Thymus (tissue), 11 donors: Measurements from ENCODE around the gene KCNMA1. TPM values are rescaled to one million over a fixed set of nuclear protein-coding genes. Genes with fewer than 3 reads are reported as not detected.
A peak's percentile ranks its signal among the peaks of the same experiment; 100 is the strongest.

Experiments used
- DNase-seq, 9 donors: peaks; one replicate each; pipeline ENCODE4 v3.0.0-alpha.2; 2013; ENCODE audit warnings: low spot score in 9 of 9, low read depth in 6 of 9, missing footprints in 1 of 9
- H3K27ac ChIP-seq, 2 donors: one replicate each; pipeline ENCODE4 v1.5.1; 2013; ENCODE audit warnings: control low read depth in 1 of 2, low read depth in 1 of 2, low read length in 1 of 2, mild to moderate bottlenecking in 1 of 2, moderate library complexity in 1 of 2
- H3K27me3 ChIP-seq, 2 donors: one replicate each; pipeline ENCODE4 v1.5.1; 2013; ENCODE audit warnings: low read length in 1 of 2; ENCODE audit not compliant: control insufficient read depth in 2 of 2, insufficient read depth in 1 of 2
- H3K36me3 ChIP-seq, 2 donors: one replicate each; pipeline ENCODE4 v1.5.1; 2013; ENCODE audit warnings: low read length in 1 of 2, mild to moderate bottlenecking in 1 of 2, moderate library complexity in 1 of 2; ENCODE audit not compliant: control insufficient read depth in 2 of 2, insufficient read depth in 2 of 2
- H3K4me1 ChIP-seq, 2 donors: one replicate each; pipeline ENCODE4 v1.5.1; 2013; ENCODE audit warnings: low read length in 2 of 2; ENCODE audit not compliant: control insufficient read depth in 2 of 2, insufficient read depth in 2 of 2
- H3K4me3 ChIP-seq, 2 donors: one replicate each; pipeline ENCODE4 v1.5.1; 2013; ENCODE audit warnings: low read length in 2 of 2, control low read depth in 1 of 2, mild to moderate bottlenecking in 1 of 2
- H3K9me3 ChIP-seq, 2 donors: one replicate each; pipeline ENCODE4 v1.5.1; 2013; ENCODE audit warnings: low read length in 1 of 2, mild to moderate bottlenecking in 1 of 2; ENCODE audit not compliant: control insufficient read depth in 2 of 2, insufficient read depth in 1 of 2
- WGBS: extraction: QIAGEN DNeasy Blood & Tissue Kit; methylation state at CpG from one replicate; pipeline ENCODE4 v1.1.7; 2013; 5-methylcytosine and 5-hydroxymethylcytosine counted together
- polyA plus RNA-seq: library from polyadenylated mRNA; stranded (reverse); fragments of 200-250 nt; gene quantifications from one replicate; pipeline ENCODE4 v1.2.3, GENCODE V29; 2013
- total RNA-seq: library from RNA; stranded (reverse); fragments of 120-200 nt; gene quantifications from one replicate; pipeline ENCODE4 v1.2.4, GENCODE V29; 2013
- donor health status: healthy.

The KCNMA1 gene
- total and polyA plus RNA-seq, 2 donors: 1.9 to 12.9 TPM

GRCh38 chr10:77398986-77399755, 238.4 kb downstream of the KCNMA1 start:
- no peaks in the 10 kb centered on the region for H3K9me3 ChIP-seq
- no peak overlapping the region for H3K4me3 ChIP-seq
- no peaks in the 10 kb centered on the region for H3K36me3 ChIP-seq
- H3K27ac ChIP-seq: no peak overlapping the region
- DNase-seq: no peak
- H3K4me1 ChIP-seq: no peaks in the 10 kb centered on the region
- 89% methylated on average over 10 of the region's 10 CpGs for WGBS
- no peaks in the 10 kb centered on the region for H3K27me3 ChIP-seq

- H3K4me1 ChIP-seq: no peaks in the 10 kb centered on the region
Measured at GRCh38 chr10:77398558-77398957, 239.1 kb downstream of the KCNMA1 start.

GRCh38 chr10:77397103-77397502, 240.5 kb downstream of the KCNMA1 start:
- DNase-seq: no peak
- Histone ChIP-seq H3K27ac (no peak overlapping the region), H3K9me3 (no peaks in the 10 kb centered on the region), H3K36me3 (no peaks in the 10 kb centered on the region), H3K27me3 (no peaks in the 10 kb centered on the region), H3K4me1 (no peaks in the 10 kb centered on the region), H3K4me3 (no peak overlapping the region)
- 91% methylated on average over 4 of the region's 4 CpGs for WGBS

More at GRCh38 chr10:77398558-77398957, 239.1 kb downstream of the KCNMA1 start:
- Histone ChIP-seq H3K27ac (no peak overlapping the region), H3K27me3 (no peaks in the 10 kb centered on the region), H3K36me3 (no peaks in the 10 kb centered on the region), H3K4me3 (no peak overlapping the region), H3K9me3 (no peaks in the 10 kb centered on the region)
- 87% methylated on average over 2 of the region's 2 CpGs for WGBS
- DNase-seq: no peak

GRCh38 chr10:77396290-77396689, 241.3 kb downstream of the KCNMA1 start:
- DNase-seq: no peak
- H3K9me3 ChIP-seq: no peaks in the 10 kb centered on the region
- H3K36me3 ChIP-seq: no peaks in the 10 kb centered on the region
- WGBS: 96% methylated on average over 2 of the region's 2 CpGs
- H3K27ac ChIP-seq: no peak overlapping the region
- no peak overlapping the region for H3K4me3 ChIP-seq
- H3K4me1 ChIP-seq: no peaks in the 10 kb centered on the region
- H3K27me3 ChIP-seq: peaks cover 0 to 4% of the 10 kb centered on the region in 2 donors

- Histone ChIP-seq H3K36me3 (no peaks in the 10 kb centered on the region), H3K27ac (no peak overlapping the region), H3K4me3 (no peak overlapping the region), H3K4me1 (no peaks in the 10 kb centered on the region), H3K27me3 (peaks cover 3 to 9% of the 10 kb centered on the region in 2 donors), H3K9me3 (no peaks in the 10 kb centered on the region)
- DNase-seq: no peak
- 95% methylated on average over 9 of the region's 9 CpGs for WGBS
Measured at GRCh38 chr10:77393821-77394501, 243.6 kb downstream of the KCNMA1 start.

GRCh38 chr10:77393411-77393810, 244.2 kb downstream of the KCNMA1 start:
- H3K9me3 ChIP-seq: no peaks in the 10 kb centered on the region
- DNase-seq: no peak
- peaks cover 3 to 9% of the 10 kb centered on the region in 2 donors for H3K27me3 ChIP-seq
- no peak overlapping the region for H3K4me3 ChIP-seq
- no peak overlapping the region for H3K27ac ChIP-seq
- no peaks in the 10 kb centered on the region for H3K4me1 ChIP-seq
- 93% methylated on average over 3 of the region's 3 CpGs for WGBS
- no peaks in the 10 kb centered on the region for H3K36me3 ChIP-seq

- H3K36me3 ChIP-seq: no peaks in the 10 kb centered on the region
- no peaks in the 10 kb centered on the region for H3K9me3 ChIP-seq
- H3K27ac ChIP-seq: no peak overlapping the region
- 83% methylated on average over 6 of the region's 6 CpGs for WGBS
- H3K27me3 ChIP-seq: peaks cover 3 to 9% of the 10 kb centered on the region in 2 donors
- no peak for DNase-seq
- no peak overlapping the region for H3K4me3 ChIP-seq
- no peaks in the 10 kb centered on the region for H3K4me1 ChIP-seq
Measured at GRCh38 chr10:77392851-77393250, 244.8 kb downstream of the KCNMA1 start.

- no peak overlapping the region for H3K27ac ChIP-seq
- peaks cover 3 to 9% of the 10 kb centered on the region in 2 donors for H3K27me3 ChIP-seq
- H3K36me3 ChIP-seq: no peaks in the 10 kb centered on the region
- no peak overlapping the region for H3K4me3 ChIP-seq
- H3K9me3 ChIP-seq: no peaks in the 10 kb centered on the region
- H3K4me1 ChIP-seq: no peaks in the 10 kb centered on the region
- DNase-seq: no peak
- 92% methylated on average over 2 of the region's 2 CpGs for WGBS
Measured at GRCh38 chr10:77392236-77392721, 245.3 kb downstream of the KCNMA1 start.

- WGBS: 30% methylated on average over 12 of the region's 12 CpGs
- no peak overlapping the region for H3K27ac ChIP-seq
- DNase-seq: peak in 4 of 9 donors; percentile 10 to 41 (median 24)
- no peaks in the 10 kb centered on the region for H3K36me3 ChIP-seq
- no peak overlapping the region for H3K4me3 ChIP-seq
- H3K27me3 ChIP-seq: peaks cover 3 to 9% of the 10 kb centered on the region in 2 donors
- no peaks in the 10 kb centered on the region for H3K9me3 ChIP-seq
- no peaks in the 10 kb centered on the region for H3K4me1 ChIP-seq
Measured at GRCh38 chr10:77391605-77392235, 245.9 kb downstream of the KCNMA1 start.
